Ishikawa (cell line): ENCODE results near the gene CATSPER1.

Source experiments
- CREB1 ChIP-seq: IDR thresholded peaks from 2 replicates; pipeline ENCODE4 v1.6.1; 2012; ENCODE audit warnings: low read depth
- EP300 ChIP-seq: IDR thresholded peaks from 2 replicates; pipeline ENCODE4 v1.6.1; 2012; ENCODE audit warnings: borderline replicate concordance
- MAX ChIP-seq: IDR thresholded peaks from 2 replicates; pipeline ENCODE4 v1.6.1; 2012
- NFIC ChIP-seq: IDR thresholded peaks from 2 replicates; pipeline ENCODE4 v1.6.1; 2012
- RAD21 ChIP-seq: IDR thresholded peaks from 2 replicates; pipeline ENCODE4 v1.6.1; 2012; ENCODE audit warnings: low read depth
- REST ChIP-seq: IDR thresholded peaks from 2 replicates; pipeline ENCODE4 v1.6.1; 2012; ENCODE audit warnings: low read depth, mild to moderate bottlenecking
- TCF12 ChIP-seq: IDR thresholded peaks from 2 replicates; pipeline ENCODE4 v1.6.1; 2012; ENCODE audit warnings: low read depth
- TEAD4 ChIP-seq: IDR thresholded peaks from 2 replicates; pipeline ENCODE4 v1.6.1; 2012
- ZBTB7A ChIP-seq: IDR thresholded peaks from 2 replicates; pipeline ENCODE4 v1.6.1; 2012; ENCODE audit warnings: low read depth
- TF ChIP-seq, protein P1 (sequence below): IDR thresholded peaks from 2 replicates; pipeline ENCODE4 v1.6.1; 2012

DNA sequence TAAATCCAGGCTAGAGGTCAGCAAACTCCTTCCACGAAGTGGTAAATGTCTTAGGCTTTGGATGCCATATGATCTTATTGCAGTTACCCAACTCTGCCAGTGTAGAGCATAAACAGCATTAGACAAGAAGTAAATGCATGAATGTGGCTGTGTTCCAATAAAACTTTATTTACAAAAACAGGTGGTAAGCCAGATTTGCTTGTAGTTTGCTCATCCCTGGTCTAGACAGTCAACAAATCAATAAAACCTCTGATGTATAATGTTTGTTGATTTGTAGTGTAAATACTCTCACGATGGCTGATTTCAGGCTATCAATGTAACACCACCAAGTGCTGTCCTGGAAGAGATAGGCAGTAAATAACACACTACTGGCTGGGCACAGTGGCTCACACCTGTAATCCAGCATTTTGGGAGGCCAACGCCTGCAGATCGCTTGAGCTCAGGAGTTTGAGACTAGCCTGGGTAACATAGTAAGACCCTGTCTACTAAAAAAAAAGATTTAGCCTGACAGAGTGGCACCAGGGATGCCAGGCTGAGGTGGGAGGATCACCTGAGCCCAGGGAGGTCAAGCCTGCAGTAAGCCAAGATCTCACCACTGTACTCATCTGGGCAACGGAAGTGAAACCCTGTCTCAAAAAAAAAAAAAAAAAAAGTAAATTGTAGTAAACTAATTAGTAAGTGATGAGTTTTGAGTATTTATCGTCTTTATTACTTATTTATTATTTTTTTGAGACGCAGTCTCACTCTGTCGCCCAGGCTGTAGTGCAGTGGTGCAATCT lies 6.9 kb upstream of the CATSPER1 start:
- TF ChIP-seq, protein P1, sequence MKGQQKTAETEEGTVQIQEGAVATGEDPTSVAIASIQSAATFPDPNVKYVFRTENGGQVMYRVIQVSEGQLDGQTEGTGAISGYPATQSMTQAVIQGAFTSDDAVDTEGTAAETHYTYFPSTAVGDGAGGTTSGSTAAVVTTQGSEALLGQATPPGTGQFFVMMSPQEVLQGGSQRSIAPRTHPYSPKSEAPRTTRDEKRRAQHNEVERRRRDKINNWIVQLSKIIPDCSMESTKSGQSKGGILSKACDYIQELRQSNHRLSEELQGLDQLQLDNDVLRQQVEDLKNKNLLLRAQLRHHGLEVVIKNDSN, result no peak
- no peak for TF ChIP-seq TEAD4
- no peak for TF ChIP-seq NFIC
- no peak for TF ChIP-seq TCF12
- no peak for TF ChIP-seq ZBTB7A
- TF ChIP-seq RAD21, result no peak
- TF ChIP-seq CREB1, result no peak
- TF ChIP-seq MAX, result no peak
- no peak for TF ChIP-seq REST
- no peak for TF ChIP-seq EP300
